ENCODE data around the gene SEBOX. TPM values are rescaled to one million over a fixed set of nuclear protein-coding genes. Genes with fewer than 3 reads are reported as not detected.

Gene SEBOX
- not detected in 2 replicates for total RNA-seq

- H3K27ac Mint-ChIP-seq: no peak within 1 kb of the TSS
- no peaks in the 10 kb centered on the region for H3K9me3 Mint-ChIP-seq
- peaks cover 19% of the 10 kb centered on the region for H3K36me3 Mint-ChIP-seq (ENCODE audit: low read depth)
- no peak for DNase-seq (ENCODE audit: low spot score)
- H3K27me3 Mint-ChIP-seq (ENCODE audit: insufficient read depth): no peaks in the 10 kb centered on the region
- no peak within 1 kb of the TSS for H3K4me3 Mint-ChIP-seq
- intact Hi-C loops (cut with micrococcal nuclease): no loop called here
- no peaks in the 10 kb centered on the region for H3K4me1 Mint-ChIP-seq (ENCODE audit: low read depth)
Measured at GRCh38 chr17:28364665-28365363, at the start of gene SEBOX. Gene SEBOX (minus strand): TSS chr17:28365199. CDS start chr17:28365151, 48 bp downstream.

GRCh38 chr17:28413804-28414203 lies 48.8 kb upstream of the SEBOX start:
- DNase-seq (ENCODE audit: low spot score): no peak
- H3K9me3 Mint-ChIP-seq: no peaks in the 10 kb centered on the region
- no peak overlapping the region for H3K27ac Mint-ChIP-seq
- H3K27me3 Mint-ChIP-seq (ENCODE audit: insufficient read depth): peaks cover 31% of the 10 kb centered on the region
- H3K36me3 Mint-ChIP-seq (ENCODE audit: low read depth): no peaks in the 10 kb centered on the region
- H3K4me3 Mint-ChIP-seq: no peak overlapping the region
- intact Hi-C loops (cut with micrococcal nuclease): no loop called here
- H3K4me1 Mint-ChIP-seq (ENCODE audit: low read depth): no peaks in the 10 kb centered on the region

DNA sequence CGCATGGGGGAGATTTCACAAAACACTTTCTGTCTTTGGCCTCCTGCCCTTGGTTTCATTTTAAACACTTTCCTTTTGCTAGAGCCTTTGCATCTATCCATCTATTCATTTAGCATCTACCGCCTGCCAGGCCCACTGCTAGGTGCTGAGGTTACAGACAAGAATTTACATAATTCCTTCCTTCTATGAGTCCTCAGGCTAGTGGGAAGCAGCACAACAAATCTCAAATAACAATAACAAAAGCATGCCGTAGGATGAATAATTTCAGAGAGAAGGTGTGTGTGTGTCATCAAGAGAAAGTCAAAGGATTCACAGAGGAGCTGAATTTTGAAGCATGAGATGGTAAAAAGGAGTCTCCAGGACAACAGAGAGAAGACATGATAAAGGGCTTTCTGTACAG lies 47.1 kb upstream of the SEBOX start:
- no peaks in the 10 kb centered on the region for H3K4me1 Mint-ChIP-seq (ENCODE audit: low read depth)
- no peaks in the 10 kb centered on the region for H3K36me3 Mint-ChIP-seq (ENCODE audit: low read depth)
- intact Hi-C loops (cut with micrococcal nuclease): no loop called here
- peaks cover 29% of the 10 kb centered on the region for H3K27me3 Mint-ChIP-seq (ENCODE audit: insufficient read depth)
- H3K4me3 Mint-ChIP-seq: no peak overlapping the region
- no peak overlapping the region for H3K27ac Mint-ChIP-seq
- no peak for DNase-seq (ENCODE audit: low spot score)
- H3K9me3 Mint-ChIP-seq: no peaks in the 10 kb centered on the region

- Mint-ChIP-seq H3K36me3 (ENCODE audit: low read depth) (no peaks in the 10 kb centered on the region), H3K9me3 (no peaks in the 10 kb centered on the region), H3K27me3 (ENCODE audit: insufficient read depth) (peaks cover 23% of the 10 kb centered on the region), H3K27ac (no peak overlapping the region), H3K4me3 (no peak overlapping the region), H3K4me1 (ENCODE audit: low read depth) (peaks cover 4% of the 10 kb centered on the region)
- intact Hi-C loops (cut with micrococcal nuclease): loop anchor here (5.0 kb wide), 2 partner anchors 36 to 71 kb away; partner anchors contain the start of genes IFT20, SARM1, TNFAIP1 and VTN
- no peak for DNase-seq (ENCODE audit: low spot score)
Measured at GRCh38 chr17:28407974-28408306, 42.9 kb upstream of the SEBOX start.

- DNase-seq (ENCODE audit: low spot score): no peak
- no peaks in the 10 kb centered on the region for H3K9me3 Mint-ChIP-seq
- no peaks in the 10 kb centered on the region for H3K36me3 Mint-ChIP-seq (ENCODE audit: low read depth)
- peaks cover 5% of the 10 kb centered on the region for H3K4me1 Mint-ChIP-seq (ENCODE audit: low read depth)
- peaks cover 19% of the 10 kb centered on the region for H3K27me3 Mint-ChIP-seq (ENCODE audit: insufficient read depth)
- intact Hi-C loops (cut with micrococcal nuclease): loop anchor here (5.0 kb wide), 2 partner anchors 35 to 70 kb away; partner anchors contain the start of genes IFT20, SARM1, TNFAIP1 and VTN
- no peak overlapping the region for H3K4me3 Mint-ChIP-seq
- H3K27ac Mint-ChIP-seq: no peak overlapping the region
Measured at GRCh38 chr17:28407130-28407973, 42.4 kb upstream of the SEBOX start.

GRCh38 chr17:28406473-28406814 lies 41.4 kb upstream of the SEBOX start:
- peak overlapping the region; percentile 44 for H3K27ac Mint-ChIP-seq
- no peak for DNase-seq (ENCODE audit: low spot score)
- no peaks in the 10 kb centered on the region for H3K9me3 Mint-ChIP-seq
- no peaks in the 10 kb centered on the region for H3K36me3 Mint-ChIP-seq (ENCODE audit: low read depth)
- H3K27me3 Mint-ChIP-seq (ENCODE audit: insufficient read depth): peaks cover 14% of the 10 kb centered on the region
- peak overlapping the region; percentile 80 for H3K4me3 Mint-ChIP-seq
- H3K4me1 Mint-ChIP-seq (ENCODE audit: low read depth): peaks cover 9% of the 10 kb centered on the region
- intact Hi-C loops (cut with micrococcal nuclease): loop anchor here (5.0 kb wide), 2 partner anchors 34 to 69 kb away; partner anchors contain the start of genes IFT20, SARM1, TNFAIP1 and VTN

DNA sequence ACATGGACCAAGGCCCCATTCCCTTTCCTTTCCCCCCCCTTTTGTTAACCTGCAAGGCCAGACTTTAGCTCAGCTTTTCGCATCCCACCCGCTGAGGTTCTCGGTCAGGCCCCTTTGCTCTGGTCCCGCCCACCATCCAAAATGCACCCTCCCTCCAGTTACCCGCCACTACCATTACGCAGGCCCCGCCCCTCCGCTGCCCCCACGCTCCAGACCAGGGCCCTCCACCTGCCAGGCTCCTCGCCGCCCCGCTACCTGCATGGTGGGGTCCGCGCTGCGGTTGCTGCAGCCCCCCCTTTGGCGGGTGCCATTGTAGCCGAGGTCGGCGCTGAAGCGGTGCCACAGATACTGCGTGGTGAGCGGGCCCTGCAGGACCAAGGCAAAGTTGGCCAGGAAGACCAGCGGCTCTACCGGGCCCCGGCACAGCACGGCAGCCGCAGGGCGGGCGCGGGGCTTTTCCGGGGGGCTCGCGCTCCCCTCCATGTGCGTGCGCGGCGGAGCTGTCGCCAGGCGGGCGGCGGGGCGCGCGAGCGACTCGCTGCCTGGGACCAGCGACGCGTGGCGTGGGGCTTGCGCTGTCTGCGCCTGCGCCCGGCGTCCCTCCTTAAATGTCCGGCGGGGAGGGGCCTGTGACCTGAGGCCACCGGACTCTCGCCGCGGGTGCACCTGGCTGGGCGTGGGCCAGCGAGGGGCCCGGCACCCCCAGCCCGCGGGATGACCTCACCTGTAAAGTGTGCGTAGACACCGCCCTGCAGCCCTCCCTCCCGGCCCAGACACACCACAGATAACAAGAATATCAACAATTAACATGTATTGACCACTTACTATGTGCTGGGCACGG lies 40.9 kb upstream of the SEBOX start, which contains the start of gene SLC46A1:
SLC46A1 (minus strand) TSS at position 581 of the 841 bp plus-strand sequence; CDS start at position 483, 98 bp downstream.
- Mint-ChIP-seq H3K27me3 (ENCODE audit: insufficient read depth) (peaks cover 11% of the 10 kb centered on the region), H3K4me1 (ENCODE audit: low read depth) (peaks cover 9% of the 10 kb centered on the region), H3K9me3 (no peaks in the 10 kb centered on the region), H3K4me3 (peak within 1 kb of the TSS; percentile 80), H3K27ac (peak within 1 kb of the TSS; percentile 44), H3K36me3 (ENCODE audit: low read depth) (no peaks in the 10 kb centered on the region)
- intact Hi-C loops (cut with micrococcal nuclease): loop anchor here (5.0 kb wide), 2 partner anchors 34 to 69 kb away; partner anchors contain the start of genes IFT20, SARM1, TNFAIP1 and VTN
- DNase-seq (ENCODE audit: low spot score): peak; percentile 12

DNA sequence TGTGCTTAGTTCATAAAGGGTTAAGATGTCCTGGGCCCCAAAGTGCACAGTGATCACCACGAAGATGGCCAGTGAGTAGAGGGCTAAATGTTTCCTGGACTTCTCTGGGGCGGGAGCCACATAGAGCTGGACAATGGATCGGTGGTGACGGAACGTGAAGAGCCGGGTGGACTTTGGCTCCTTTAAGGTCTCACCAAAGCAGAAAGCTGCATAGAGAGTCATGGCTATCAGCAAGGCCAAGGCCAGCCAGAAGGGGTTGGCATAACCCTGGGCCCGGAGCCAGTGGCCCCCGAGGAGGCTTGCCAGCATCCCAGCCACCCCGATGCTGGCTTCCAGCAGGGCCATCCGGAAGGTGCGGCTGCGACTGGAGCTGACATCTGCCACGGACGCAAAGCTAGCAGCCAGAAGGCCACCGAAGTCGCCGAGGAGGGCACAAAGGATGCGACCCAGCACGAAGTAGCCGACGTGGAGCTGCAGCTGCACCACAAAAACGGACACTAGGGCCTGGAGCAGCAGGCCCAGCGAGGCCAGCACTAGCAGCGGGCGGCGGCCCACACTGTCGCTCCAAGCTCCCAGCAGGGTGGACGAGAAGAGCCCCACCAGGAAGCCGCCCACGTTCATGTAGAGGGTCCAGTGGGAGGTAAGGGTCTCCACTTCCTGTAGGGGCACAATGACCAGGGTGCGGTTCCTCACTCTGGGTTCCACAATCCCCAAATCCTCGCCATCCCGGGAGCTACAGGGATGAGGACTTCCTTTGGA lies 40.0 kb upstream of the SEBOX start:
- Mint-ChIP-seq H3K27me3 (ENCODE audit: insufficient read depth) (peaks cover 4% of the 10 kb centered on the region), H3K4me1 (ENCODE audit: low read depth) (peaks cover 9% of the 10 kb centered on the region), H3K9me3 (no peaks in the 10 kb centered on the region), H3K27ac (no peak overlapping the region), H3K36me3 (ENCODE audit: low read depth) (no peaks in the 10 kb centered on the region), H3K4me3 (peak overlapping the region; percentile 79)
- DNase-seq (ENCODE audit: low spot score): no peak
- intact Hi-C loops (cut with micrococcal nuclease): loop anchor here (5.0 kb wide), 2 partner anchors 33 to 68 kb away; partner anchors contain the start of genes IFT20, SARM1, TNFAIP1 and VTN

GRCh38 chr17:28404461-28404811 lies 39.4 kb upstream of the SEBOX start:
- Mint-ChIP-seq H3K9me3 (no peaks in the 10 kb centered on the region), H3K36me3 (ENCODE audit: low read depth) (no peaks in the 10 kb centered on the region), H3K4me1 (ENCODE audit: low read depth) (peaks cover 9% of the 10 kb centered on the region), H3K4me3 (no peak overlapping the region), H3K27ac (no peak overlapping the region), H3K27me3 (ENCODE audit: insufficient read depth) (peaks cover 4% of the 10 kb centered on the region)
- intact Hi-C loops (cut with micrococcal nuclease): no loop called here
- DNase-seq (ENCODE audit: low spot score): no peak

GRCh38 chr17:28404007-28404406 lies 39.0 kb upstream of the SEBOX start:
- no peak for DNase-seq (ENCODE audit: low spot score)
- no peaks in the 10 kb centered on the region for H3K9me3 Mint-ChIP-seq
- intact Hi-C loops (cut with micrococcal nuclease): no loop called here
- H3K4me3 Mint-ChIP-seq: no peak overlapping the region
- H3K27ac Mint-ChIP-seq: no peak overlapping the region
- H3K27me3 Mint-ChIP-seq (ENCODE audit: insufficient read depth): peaks cover 4% of the 10 kb centered on the region
- H3K4me1 Mint-ChIP-seq (ENCODE audit: low read depth): peaks cover 9% of the 10 kb centered on the region
- H3K36me3 Mint-ChIP-seq (ENCODE audit: low read depth): no peaks in the 10 kb centered on the region

GRCh38 chr17:28402844-28403243 lies 37.8 kb upstream of the SEBOX start:
- no peaks in the 10 kb centered on the region for H3K9me3 Mint-ChIP-seq
- intact Hi-C loops (cut with micrococcal nuclease): no loop called here
- no peak overlapping the region for H3K4me3 Mint-ChIP-seq
- peaks cover 4% of the 10 kb centered on the region for H3K27me3 Mint-ChIP-seq (ENCODE audit: insufficient read depth)
- peaks cover 9% of the 10 kb centered on the region for H3K4me1 Mint-ChIP-seq (ENCODE audit: low read depth)
- peaks cover 3% of the 10 kb centered on the region for H3K36me3 Mint-ChIP-seq (ENCODE audit: low read depth)
- DNase-seq (ENCODE audit: low spot score): no peak
- no peak overlapping the region for H3K27ac Mint-ChIP-seq

DNA sequence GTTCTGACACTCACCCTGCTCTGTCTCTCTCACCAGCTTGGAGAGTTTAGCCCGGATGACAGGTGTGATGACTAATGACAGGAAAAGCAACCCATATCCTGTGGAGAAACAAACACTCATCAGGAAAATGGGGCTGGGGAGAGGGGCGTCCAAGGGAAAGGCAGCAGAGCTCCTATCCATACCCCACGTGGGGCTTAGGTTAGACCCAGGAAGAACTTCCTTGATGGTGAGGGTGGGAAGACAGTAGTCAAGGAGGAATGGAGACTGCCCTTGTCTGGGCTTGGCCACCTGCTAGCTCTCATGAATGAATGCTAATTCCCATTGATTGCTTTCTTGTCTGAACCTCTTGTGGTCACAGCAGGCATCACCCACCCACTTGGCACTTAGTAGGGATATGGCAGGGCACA lies 37.2 kb upstream of the SEBOX start:
- peaks cover 4% of the 10 kb centered on the region for H3K27me3 Mint-ChIP-seq (ENCODE audit: insufficient read depth)
- no peak overlapping the region for H3K27ac Mint-ChIP-seq
- no peak overlapping the region for H3K4me3 Mint-ChIP-seq
- H3K36me3 Mint-ChIP-seq (ENCODE audit: low read depth): peaks cover 3% of the 10 kb centered on the region
- no peaks in the 10 kb centered on the region for H3K9me3 Mint-ChIP-seq
- intact Hi-C loops (cut with micrococcal nuclease): no loop called here
- no peak for DNase-seq (ENCODE audit: low spot score)
- peaks cover 9% of the 10 kb centered on the region for H3K4me1 Mint-ChIP-seq (ENCODE audit: low read depth)

Data from activated T-helper 1 cell treated with anti-CD3 and anti-CD28 coated beads, Interleukin-12 subunit alpha, Interleukin-12 subunit beta, Interleukin-2, Interleukin-4 antibody, amounts not matched to agents 30 ng/mL and 10 ng/mL and 1 ng/mL, durations not matched to agents 14 hours and 24 hours and 36 hours (primary cell).